ENCODE results near the gene NPHP4. TPM values are rescaled to one million over a fixed set of nuclear protein-coding genes. Genes with fewer than 3 reads are reported as not detected.

The NPHP4 gene
- total and polyA plus RNA-seq, 10 of the 15 experiments (the other 5 are each of a cell fraction or from before 2014, with no cell fraction given) = 0.16 to 10.5 (median 3.1) TPM

DNA sequence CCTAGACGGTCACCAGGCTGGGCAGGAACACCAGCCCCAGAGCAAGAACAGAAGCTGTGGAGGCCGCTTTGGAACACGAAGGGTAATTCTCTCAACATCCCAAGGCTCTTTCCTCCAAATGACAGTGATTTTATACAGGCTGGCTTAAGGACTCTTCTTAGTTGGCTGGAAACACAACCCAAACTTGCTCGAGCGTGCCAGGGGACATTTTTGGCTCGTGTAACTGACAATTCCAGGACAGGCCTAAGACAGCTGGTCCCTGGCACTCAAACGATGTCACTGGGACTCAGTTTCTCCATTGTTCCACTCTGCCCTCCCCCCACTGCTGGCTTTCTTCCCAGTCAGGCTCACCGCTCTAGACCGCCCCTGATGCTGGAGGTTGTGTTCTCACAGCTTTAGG, 164.7 kb downstream of the NPHP4 start:
- no peaks in the 10 kb centered on the region for H3K4me1 ChIP-seq (ENCODE audit: control insufficient read depth, insufficient read depth, low read length)
- no peak overlapping the region for H3K9ac ChIP-seq (ENCODE audit: control insufficient read depth, insufficient read depth, low read length)
- no peak overlapping the region for H3K27ac ChIP-seq (ENCODE audit: control insufficient read depth, insufficient read depth)
- POLR2A ChIA-PET = no interaction called here
- H3K36me3 ChIP-seq (ENCODE audit: control insufficient read depth in 2 of 2, insufficient read depth in 2 of 2, low read length in 1 of 2) = no peaks in the 10 kb centered on the region
- intact Hi-C loops (cut with micrococcal nuclease; ENCODE audit: unreplicated experiment) = no loop called here
- SMC1A ChIA-PET (ENCODE audit: uncharacterized antibody, unreplicated experiment) = no interaction called here
- FAIRE-seq = no peak
- TF ChIP-seq, protein P1, sequence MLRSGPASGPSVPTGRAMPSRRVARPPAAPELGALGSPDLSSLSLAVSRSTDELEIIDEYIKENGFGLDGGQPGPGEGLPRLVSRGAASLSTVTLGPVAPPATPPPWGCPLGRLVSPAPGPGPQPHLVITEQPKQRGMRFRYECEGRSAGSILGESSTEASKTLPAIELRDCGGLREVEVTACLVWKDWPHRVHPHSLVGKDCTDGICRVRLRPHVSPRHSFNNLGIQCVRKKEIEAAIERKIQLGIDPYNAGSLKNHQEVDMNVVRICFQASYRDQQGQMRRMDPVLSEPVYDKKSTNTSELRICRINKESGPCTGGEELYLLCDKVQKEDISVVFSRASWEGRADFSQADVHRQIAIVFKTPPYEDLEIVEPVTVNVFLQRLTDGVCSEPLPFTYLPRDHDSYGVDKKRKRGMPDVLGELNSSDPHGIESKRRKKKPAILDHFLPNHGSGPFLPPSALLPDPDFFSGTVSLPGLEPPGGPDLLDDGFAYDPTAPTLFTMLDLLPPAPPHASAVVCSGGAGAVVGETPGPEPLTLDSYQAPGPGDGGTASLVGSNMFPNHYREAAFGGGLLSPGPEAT (IDR thresholded peaks at IDR 0.05; ENCODE audit: low read depth) = no peak
- TF ChIP-seq TAF1 (IDR thresholded peaks at IDR 0.05; ENCODE audit: borderline replicate concordance, low read depth, low read length) (no peak), PAX5 (IDR thresholded peaks at IDR 0.05; ENCODE audit: borderline replicate concordance, low read depth, low read length) (no peak)
- TF ChIP-seq, protein P2, sequence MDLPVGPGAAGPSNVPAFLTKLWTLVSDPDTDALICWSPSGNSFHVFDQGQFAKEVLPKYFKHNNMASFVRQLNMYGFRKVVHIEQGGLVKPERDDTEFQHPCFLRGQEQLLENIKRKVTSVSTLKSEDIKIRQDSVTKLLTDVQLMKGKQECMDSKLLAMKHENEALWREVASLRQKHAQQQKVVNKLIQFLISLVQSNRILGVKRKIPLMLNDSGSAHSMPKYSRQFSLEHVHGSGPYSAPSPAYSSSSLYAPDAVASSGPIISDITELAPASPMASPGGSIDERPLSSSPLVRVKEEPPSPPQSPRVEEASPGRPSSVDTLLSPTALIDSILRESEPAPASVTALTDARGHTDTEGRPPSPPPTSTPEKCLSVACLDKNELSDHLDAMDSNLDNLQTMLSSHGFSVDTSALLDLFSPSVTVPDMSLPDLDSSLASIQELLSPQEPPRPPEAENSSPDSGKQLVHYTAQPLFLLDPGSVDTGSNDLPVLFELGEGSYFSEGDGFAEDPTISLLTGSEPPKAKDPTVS (IDR thresholded peaks at IDR 0.05; ENCODE audit: low read depth, low read length) = no peak
- in situ Hi-C loops (cut with MboI) = no loop called here
- H3K9me3 ChIP-seq (replicated peaks; ENCODE audit: control insufficient read depth, insufficient read depth, low read length) = no peaks in the 10 kb centered on the region
- WGBS (ENCODE audit: insufficient coverage, insufficient replicate concordance, low lambda C conversion rate, missing lambda C conversion rate) = 27% methylated on average over 9 of the region's 9 CpGs
- RAD21 ChIA-PET (ENCODE audit: unreplicated experiment) = no interaction called here
- H2AFZ ChIP-seq (ENCODE audit: control insufficient read depth, low read depth, low read length) = no peak overlapping the region
- no peaks in the 10 kb centered on the region for H3K79me2 ChIP-seq (ENCODE audit: control insufficient read depth, insufficient read depth, low read length)
- no peak overlapping the region for H3K4me3 ChIP-seq
- no peaks in the 10 kb centered on the region for H3K27me3 ChIP-seq (replicated peaks in 1 of 2; ENCODE audit: control insufficient read depth in 2 of 2, insufficient read depth in 2 of 2, low read length in 1 of 2)
- ATAC-seq = no peak
- H4K20me1 ChIP-seq (ENCODE audit: control insufficient read depth, insufficient read depth) = no peaks in the 10 kb centered on the region
- CTCF ChIA-PET = no interaction called here
- no TSS peak for BruUV-seq (replicated peaks)
- H3K4me2 ChIP-seq (ENCODE audit: control insufficient read depth, insufficient read depth) = no peak overlapping the region
- no peak for DNase-seq (ENCODE audit: low read depth, low spot score)

DNA sequence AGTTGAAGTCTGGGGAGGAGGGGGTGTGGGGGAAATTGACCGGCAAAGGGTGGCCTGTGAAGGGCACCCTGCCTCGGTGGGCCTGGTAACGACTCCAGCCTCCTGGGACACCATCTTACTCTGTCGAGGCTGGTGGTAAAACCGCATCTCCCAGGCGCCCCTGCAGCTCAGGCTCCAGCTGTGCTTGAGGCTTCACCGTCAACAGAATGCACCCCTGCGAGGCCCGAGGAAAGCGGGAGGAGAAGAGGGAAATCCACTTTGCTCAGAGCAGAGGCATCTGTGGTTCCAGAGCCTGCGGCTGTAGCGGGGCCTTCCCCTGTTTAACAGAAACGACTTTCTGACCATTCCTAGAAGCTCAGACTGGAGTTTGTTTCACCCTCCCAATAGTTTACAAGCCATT, 165.6 kb downstream of the NPHP4 start:
- no peak overlapping the region for H3K4me3 ChIP-seq
- DNase-seq (ENCODE audit: low read depth, low spot score) (no peak), FAIRE-seq (no peak), ATAC-seq (no peak)
- ChIA-PET POLR2A (no interaction called here), SMC1A (ENCODE audit: uncharacterized antibody, unreplicated experiment) (no interaction called here), CTCF (no interaction called here), RAD21 (ENCODE audit: unreplicated experiment) (no interaction called here)
- 41% methylated on average over 12 of the region's 13 CpGs for WGBS (ENCODE audit: insufficient coverage, insufficient replicate concordance, low lambda C conversion rate, missing lambda C conversion rate)
- no TSS peak for BruUV-seq (replicated peaks)
- H3K79me2 ChIP-seq (ENCODE audit: control insufficient read depth, insufficient read depth, low read length) = no peaks in the 10 kb centered on the region
- no peaks in the 10 kb centered on the region for H4K20me1 ChIP-seq (ENCODE audit: control insufficient read depth, insufficient read depth)
- in situ Hi-C loops (cut with MboI) = no loop called here
- H3K4me1 ChIP-seq (ENCODE audit: control insufficient read depth, insufficient read depth, low read length) = no peaks in the 10 kb centered on the region
- H3K4me2 ChIP-seq (ENCODE audit: control insufficient read depth, insufficient read depth) = no peak overlapping the region
- no peaks in the 10 kb centered on the region for H3K27me3 ChIP-seq (replicated peaks in 1 of 2; ENCODE audit: control insufficient read depth in 2 of 2, insufficient read depth in 2 of 2, low read length in 1 of 2)
- no peaks in the 10 kb centered on the region for H3K9me3 ChIP-seq (replicated peaks; ENCODE audit: control insufficient read depth, insufficient read depth, low read length)
- intact Hi-C loops (cut with micrococcal nuclease; ENCODE audit: unreplicated experiment) = no loop called here
- no peak overlapping the region for H3K27ac ChIP-seq (ENCODE audit: control insufficient read depth, insufficient read depth)
- no peak overlapping the region for H2AFZ ChIP-seq (ENCODE audit: control insufficient read depth, low read depth, low read length)
- H3K36me3 ChIP-seq (ENCODE audit: control insufficient read depth in 2 of 2, insufficient read depth in 2 of 2, low read length in 1 of 2) = no peaks in the 10 kb centered on the region
- no peak overlapping the region for H3K9ac ChIP-seq (ENCODE audit: control insufficient read depth, insufficient read depth, low read length)
- TF ChIP-seq, protein P3, sequence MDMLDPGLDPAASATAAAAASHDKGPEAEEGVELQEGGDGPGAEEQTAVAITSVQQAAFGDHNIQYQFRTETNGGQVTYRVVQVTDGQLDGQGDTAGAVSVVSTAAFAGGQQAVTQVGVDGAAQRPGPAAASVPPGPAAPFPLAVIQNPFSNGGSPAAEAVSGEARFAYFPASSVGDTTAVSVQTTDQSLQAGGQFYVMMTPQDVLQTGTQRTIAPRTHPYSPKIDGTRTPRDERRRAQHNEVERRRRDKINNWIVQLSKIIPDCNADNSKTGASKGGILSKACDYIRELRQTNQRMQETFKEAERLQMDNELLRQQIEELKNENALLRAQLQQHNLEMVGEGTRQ (IDR thresholded peaks at IDR 0.05; ENCODE audit: borderline replicate concordance, low read depth, low read length) = no peak
- TF ChIP-seq CBFB (IDR thresholded peaks at IDR 0.05; ENCODE audit: low read depth) (no peak), KDM1A (IDR thresholded peaks at IDR 0.05; ENCODE audit: borderline replicate concordance) (no peak), HDAC6 (IDR thresholded peaks at IDR 0.05; ENCODE audit: unreplicated experiment) (no peak), JUND (IDR thresholded peaks at IDR 0.05; ENCODE audit: low read depth, low read length) (no peak), SIX5 (IDR thresholded peaks at IDR 0.05; ENCODE audit: low read depth, low read length, severe bottlenecking) (no peak)
- TF ChIP-seq, protein P4, sequence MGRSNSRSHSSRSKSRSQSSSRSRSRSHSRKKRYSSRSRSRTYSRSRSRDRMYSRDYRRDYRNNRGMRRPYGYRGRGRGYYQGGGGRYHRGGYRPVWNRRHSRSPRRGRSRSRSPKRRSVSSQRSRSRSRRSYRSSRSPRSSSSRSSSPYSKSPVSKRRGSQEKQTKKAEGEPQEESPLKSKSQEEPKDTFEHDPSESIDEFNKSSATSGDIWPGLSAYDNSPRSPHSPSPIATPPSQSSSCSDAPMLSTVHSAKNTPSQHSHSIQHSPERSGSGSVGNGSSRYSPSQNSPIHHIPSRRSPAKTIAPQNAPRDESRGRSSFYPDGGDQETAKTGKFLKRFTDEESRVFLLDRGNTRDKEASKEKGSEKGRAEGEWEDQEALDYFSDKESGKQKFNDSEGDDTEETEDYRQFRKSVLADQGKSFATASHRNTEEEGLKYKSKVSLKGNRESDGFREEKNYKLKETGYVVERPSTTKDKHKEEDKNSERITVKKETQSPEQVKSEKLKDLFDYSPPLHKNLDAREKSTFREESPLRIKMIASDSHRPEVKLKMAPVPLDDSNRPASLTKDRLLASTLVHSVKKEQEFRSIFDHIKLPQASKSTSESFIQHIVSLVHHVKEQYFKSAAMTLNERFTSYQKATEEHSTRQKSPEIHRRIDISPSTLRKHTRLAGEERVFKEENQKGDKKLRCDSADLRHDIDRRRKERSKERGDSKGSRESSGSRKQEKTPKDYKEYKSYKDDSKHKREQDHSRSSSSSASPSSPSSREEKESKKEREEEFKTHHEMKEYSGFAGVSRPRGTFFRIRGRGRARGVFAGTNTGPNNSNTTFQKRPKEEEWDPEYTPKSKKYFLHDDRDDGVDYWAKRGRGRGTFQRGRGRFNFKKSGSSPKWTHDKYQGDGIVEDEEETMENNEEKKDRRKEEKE (IDR thresholded peaks at IDR 0.05) = no peak

Data from GM12878 (cell line).